Mesendoderm (in vitro differentiated cells): ENCODE measurements around the gene ZNF778.

Experiments
- DNase-seq: peaks from one replicate; pipeline ENCODE4 v3.0.0; 2013
- H2AK5ac ChIP-seq: 2 replicates; pipeline ENCODE4 v1.6.1; 2013; ENCODE audit warnings: low read length, inconsistent platforms
- H2BK120ac ChIP-seq: 2 replicates; pipeline ENCODE4 v1.6.1; 2013; ENCODE audit warnings: low read depth, mild to moderate bottlenecking, low read length, moderate library complexity, mixed read lengths
- H2BK15ac ChIP-seq: replicated peaks from 2 replicates; pipeline ENCODE4 v1.6.1; 2013; ENCODE audit warnings: low read depth, mild to moderate bottlenecking, moderate library complexity
- H2BK5ac ChIP-seq: 2 replicates; pipeline ENCODE4 v1.6.1; 2013; ENCODE audit warnings: low read length, inconsistent platforms
- H3K18ac ChIP-seq: 2 replicates; pipeline ENCODE4 v1.6.1; 2013; ENCODE audit warnings: mild to moderate bottlenecking, low read length, mixed read lengths
- H3K23ac ChIP-seq: one replicate; pipeline ENCODE4 v1.6.1; 2013; ENCODE audit warnings: low read length
- H3K27ac ChIP-seq: 2 replicates; pipeline ENCODE4 v1.5.1; 2013; ENCODE audit warnings: low read depth, mild to moderate bottlenecking, inconsistent platforms, low read length, moderate library complexity
- H3K27me3 ChIP-seq: 2 replicates; pipeline ENCODE4 v1.6.1; 2013; ENCODE audit warnings: low read length, control low read depth, mild to moderate bottlenecking, inconsistent platforms; ENCODE audit not compliant: insufficient read depth, poor library complexity
- H3K36me3 ChIP-seq: 2 replicates; pipeline ENCODE4 v1.6.1; 2013; ENCODE audit warnings: low read length, inconsistent platforms; ENCODE audit not compliant: control insufficient read depth, insufficient read depth
- H3K4ac ChIP-seq: one replicate; pipeline ENCODE4 v1.6.1; 2013; ENCODE audit warnings: low read depth, mild to moderate bottlenecking, low read length, moderate library complexity
- H3K4me1 ChIP-seq: 2 replicates; pipeline ENCODE4 v1.6.1; 2013; ENCODE audit warnings: low read depth, low read length, inconsistent platforms; ENCODE audit not compliant: control insufficient read depth
- H3K4me2 ChIP-seq: 2 replicates; pipeline ENCODE4 v1.6.1; 2013; ENCODE audit warnings: low read length
- H3K4me3 ChIP-seq: 2 replicates; pipeline ENCODE4 v1.5.1; 2013; ENCODE audit warnings: mild to moderate bottlenecking, low read length
- H3K56ac ChIP-seq: one replicate; pipeline ENCODE4 v1.6.1; 2013; ENCODE audit warnings: low read length
- H3K79me1 ChIP-seq: 2 replicates; pipeline ENCODE4 v1.6.1; 2013; ENCODE audit warnings: low read length, inconsistent platforms
- H3K79me2 ChIP-seq: 2 replicates; pipeline ENCODE4 v1.6.1; 2013; ENCODE audit warnings: mild to moderate bottlenecking, low read length; ENCODE audit not compliant: control insufficient read depth, insufficient read depth
- H3K9ac ChIP-seq: 2 replicates; pipeline ENCODE4 v1.6.1; 2013; ENCODE audit warnings: low read length, inconsistent platforms
- H4K5ac ChIP-seq: one replicate; pipeline ENCODE4 v1.6.1; 2013; ENCODE audit warnings: low read length
- H4K8ac ChIP-seq: one replicate; pipeline ENCODE4 v1.6.1; 2013; ENCODE audit warnings: low read depth, mild to moderate bottlenecking, control low read depth, low read length, moderate library complexity
- WGBS: extraction: QIAGEN DNeasy Blood & Tissue Kit; methylation state at CpG from one replicate; pipeline ENCODE4 v1.1.7; 2013; ENCODE audit warnings: low lambda C conversion rate, missing lambda C conversion rate; ENCODE audit not compliant: insufficient coverage; ENCODE audit errors: extremely low coverage; 5-methylcytosine and 5-hydroxymethylcytosine counted together

Gene ZNF778

DNA sequence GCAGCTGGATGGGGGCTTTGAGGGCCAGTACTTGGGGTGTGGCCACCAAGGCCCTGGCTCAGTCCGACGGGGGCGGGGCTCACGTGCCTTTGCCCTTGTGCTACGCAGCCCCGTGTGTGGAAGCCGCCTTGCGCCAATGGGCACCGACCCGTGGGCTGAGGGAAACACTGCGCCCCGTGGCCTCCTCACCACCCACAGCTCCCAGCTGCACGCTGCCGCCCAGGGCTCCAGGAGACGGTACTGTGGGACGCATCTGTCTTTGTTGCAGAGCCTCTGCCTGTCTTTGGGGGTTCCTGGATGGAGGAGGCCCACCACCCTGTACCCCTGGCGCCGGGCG, 38.4 kb upstream of the ZNF778 start:
- Histone ChIP-seq H3K18ac (no peak overlapping the region), H2BK15ac (no peak overlapping the region), H2BK5ac (no peak overlapping the region), H3K56ac (no peak overlapping the region), H3K4me3 (no peak overlapping the region), H2BK120ac (no peak overlapping the region), H3K4me2 (no peak overlapping the region), H3K36me3 (no peaks in the 10 kb centered on the region), H2AK5ac (no peak overlapping the region), H4K8ac (no peak overlapping the region), H3K27ac (no peak overlapping the region), H3K27me3 (no peaks in the 10 kb centered on the region), H3K79me2 (no peaks in the 10 kb centered on the region), H3K9ac (no peak overlapping the region), H3K4me1 (no peaks in the 10 kb centered on the region), H3K23ac (no peak overlapping the region), H3K79me1 (no peaks in the 10 kb centered on the region), H4K5ac (no peak overlapping the region), H3K4ac (no peak overlapping the region)
- WGBS: no CpG with 5 or more reads among the region's 19 CpGs
- DNase-seq: no peak

DNA sequence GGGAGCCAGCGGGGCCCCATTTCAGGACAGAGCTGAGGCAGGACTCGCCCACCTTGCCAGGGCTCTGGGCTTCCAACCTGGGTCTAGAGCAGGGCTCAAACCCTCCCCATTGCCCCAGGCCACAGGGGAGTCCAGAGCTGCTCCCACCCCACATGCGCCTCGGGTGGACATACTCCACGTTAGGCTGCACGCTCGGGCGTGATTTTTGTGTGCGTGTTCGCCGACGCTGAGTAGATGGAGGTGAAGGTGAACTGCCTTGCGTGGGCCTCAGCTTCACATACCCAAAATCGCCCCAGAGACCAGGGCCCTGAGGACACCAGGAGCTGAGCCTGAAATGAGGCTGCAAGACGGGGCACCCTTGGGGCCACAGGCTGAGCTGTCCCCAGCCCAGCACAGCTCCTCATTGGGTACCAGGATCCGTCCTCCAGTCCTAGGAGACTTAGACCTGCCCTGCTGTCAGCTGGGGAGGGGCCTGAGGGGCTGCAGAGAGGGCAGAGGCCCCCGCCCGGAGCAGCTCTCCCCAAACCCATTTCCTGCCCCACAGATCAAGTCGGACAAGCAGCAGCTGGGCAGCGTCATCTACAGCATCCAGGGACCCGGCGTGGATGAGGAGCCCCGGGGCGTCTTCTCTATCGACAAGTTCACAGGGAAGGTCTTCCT, 37.7 kb upstream of the ZNF778 start:
- H3K79me1 ChIP-seq: no peaks in the 10 kb centered on the region
- no peak overlapping the region for H2BK15ac ChIP-seq
- no peak overlapping the region for H3K27ac ChIP-seq
- no peak overlapping the region for H3K4me3 ChIP-seq
- H3K56ac ChIP-seq: no peak overlapping the region
- H3K4me1 ChIP-seq: no peaks in the 10 kb centered on the region
- no peak overlapping the region for H3K4ac ChIP-seq
- H2BK120ac ChIP-seq: no peak overlapping the region
- no peak overlapping the region for H4K8ac ChIP-seq
- H3K79me2 ChIP-seq: no peaks in the 10 kb centered on the region
- no peak overlapping the region for H3K23ac ChIP-seq
- H3K18ac ChIP-seq: no peak overlapping the region
- no peak overlapping the region for H3K4me2 ChIP-seq
- H3K36me3 ChIP-seq: no peaks in the 10 kb centered on the region
- H2AK5ac ChIP-seq: no peak overlapping the region
- no peak overlapping the region for H2BK5ac ChIP-seq
- no peak overlapping the region for H4K5ac ChIP-seq
- no CpG with 5 or more reads among the region's 25 CpGs for WGBS
- no peaks in the 10 kb centered on the region for H3K27me3 ChIP-seq
- H3K9ac ChIP-seq: no peak overlapping the region
- no peak for DNase-seq

DNA sequence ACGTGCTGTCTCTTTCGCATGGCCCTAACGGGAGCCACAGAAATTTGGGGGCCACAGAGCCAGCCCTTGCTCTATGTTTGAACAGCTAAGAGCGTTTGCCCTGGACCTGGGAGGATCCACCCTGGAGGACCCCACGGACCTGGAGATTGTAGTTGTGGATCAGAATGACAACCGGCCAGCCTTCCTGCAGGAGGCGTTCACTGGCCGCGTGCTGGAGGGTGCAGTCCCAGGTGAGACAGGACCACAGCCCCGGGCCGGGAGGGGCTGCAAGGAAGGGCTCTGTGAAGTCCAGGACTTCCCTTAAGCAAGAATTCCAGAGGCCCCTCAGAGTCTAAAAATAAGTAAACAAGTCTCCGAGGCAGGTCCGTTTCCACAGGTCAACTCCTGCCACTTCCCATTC, 34.0 kb upstream of the ZNF778 start:
- Histone ChIP-seq H3K27me3 (no peaks in the 10 kb centered on the region), H3K4me2 (no peak overlapping the region), H3K9ac (no peak overlapping the region), H2BK15ac (no peak overlapping the region), H4K5ac (no peak overlapping the region), H2AK5ac (no peak overlapping the region), H2BK120ac (no peak overlapping the region), H3K56ac (no peak overlapping the region), H3K79me2 (no peaks in the 10 kb centered on the region), H3K23ac (no peak overlapping the region), H3K4me3 (no peak overlapping the region), H3K27ac (no peak overlapping the region), H3K79me1 (no peaks in the 10 kb centered on the region), H4K8ac (no peak overlapping the region), H3K4ac (no peak overlapping the region), H2BK5ac (no peak overlapping the region), H3K18ac (no peak overlapping the region), H3K4me1 (no peaks in the 10 kb centered on the region), H3K36me3 (no peaks in the 10 kb centered on the region)
- no CpG with 5 or more reads among the region's 13 CpGs for WGBS
- DNase-seq: no peak

DNA sequence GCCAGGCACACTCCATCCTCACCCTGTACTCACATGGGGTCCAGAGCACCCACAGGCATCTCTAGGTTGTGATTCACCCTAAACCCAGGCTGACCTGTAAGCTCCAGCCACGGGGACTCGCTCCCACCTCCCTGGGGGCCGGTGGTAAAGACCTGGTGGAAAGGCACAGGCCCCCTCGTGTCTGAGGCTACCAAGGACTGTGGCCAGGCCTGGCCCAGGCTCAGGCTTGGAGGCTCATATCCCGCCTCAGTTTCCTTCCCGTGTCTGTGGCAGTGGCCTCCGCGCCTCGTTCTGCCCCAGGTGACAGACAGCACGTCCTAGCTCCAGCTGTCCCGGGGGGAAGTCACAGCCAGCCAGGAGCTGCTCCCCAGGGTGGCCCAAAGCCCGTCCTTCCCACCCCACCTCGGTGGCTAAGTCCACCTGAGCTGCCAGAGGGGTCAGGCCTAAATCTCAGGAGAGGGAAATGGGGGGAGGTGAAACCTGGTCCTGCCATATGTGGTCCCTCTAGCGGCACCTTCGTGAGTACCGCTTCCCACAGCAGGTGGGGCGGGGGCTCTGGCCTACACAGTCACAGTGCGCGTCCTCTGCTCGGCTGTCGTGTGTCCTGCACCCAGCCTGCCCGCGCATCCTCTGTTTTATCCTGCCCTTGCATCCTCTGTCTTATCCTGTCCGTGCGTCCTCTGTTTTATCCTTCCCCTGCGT, 33.4 kb upstream of the ZNF778 start:
- no peak overlapping the region for H2AK5ac ChIP-seq
- H3K4me2 ChIP-seq: no peak overlapping the region
- DNase-seq: no peak
- no peak overlapping the region for H3K4me3 ChIP-seq
- H4K8ac ChIP-seq: no peak overlapping the region
- H3K27me3 ChIP-seq: no peaks in the 10 kb centered on the region
- no peak overlapping the region for H4K5ac ChIP-seq
- no peak overlapping the region for H3K18ac ChIP-seq
- no peaks in the 10 kb centered on the region for H3K79me1 ChIP-seq
- H3K9ac ChIP-seq: no peak overlapping the region
- H3K36me3 ChIP-seq: no peaks in the 10 kb centered on the region
- no peak overlapping the region for H2BK120ac ChIP-seq
- H3K27ac ChIP-seq: no peak overlapping the region
- no CpG with 5 or more reads among the region's 26 CpGs for WGBS
- H3K4me1 ChIP-seq: no peaks in the 10 kb centered on the region
- no peak overlapping the region for H3K56ac ChIP-seq
- H2BK5ac ChIP-seq: no peak overlapping the region
- no peak overlapping the region for H3K4ac ChIP-seq
- H3K79me2 ChIP-seq: no peaks in the 10 kb centered on the region
- no peak overlapping the region for H3K23ac ChIP-seq
- no peak overlapping the region for H2BK15ac ChIP-seq

DNA sequence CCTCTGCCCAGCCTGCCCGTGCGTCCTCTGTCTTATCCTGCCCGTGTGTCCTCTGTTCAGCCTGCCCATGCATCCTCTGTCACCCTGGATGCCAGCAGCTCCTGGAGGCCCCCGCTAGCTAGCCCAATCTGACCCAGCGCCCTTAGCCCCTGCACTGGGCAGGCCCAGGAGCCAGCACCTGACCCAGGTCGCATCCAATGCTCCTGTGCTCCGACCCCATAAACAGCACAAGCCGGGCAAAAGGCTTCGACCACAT, 32.9 kb upstream of the ZNF778 start:
- no peak overlapping the region for H3K18ac ChIP-seq
- H3K27ac ChIP-seq: no peak overlapping the region
- no peak overlapping the region for H3K4me3 ChIP-seq
- H2BK120ac ChIP-seq: no peak overlapping the region
- no peak overlapping the region for H3K23ac ChIP-seq
- no peaks in the 10 kb centered on the region for H3K79me1 ChIP-seq
- no peak overlapping the region for H2BK15ac ChIP-seq
- H4K8ac ChIP-seq: no peak overlapping the region
- H3K4me1 ChIP-seq: no peaks in the 10 kb centered on the region
- H3K4me2 ChIP-seq: no peak overlapping the region
- no peak overlapping the region for H3K9ac ChIP-seq
- no peaks in the 10 kb centered on the region for H3K36me3 ChIP-seq
- no peak overlapping the region for H4K5ac ChIP-seq
- H2BK5ac ChIP-seq: no peak overlapping the region
- H3K79me2 ChIP-seq: no peaks in the 10 kb centered on the region
- no peak overlapping the region for H3K56ac ChIP-seq
- H3K4ac ChIP-seq: no peak overlapping the region
- no peak overlapping the region for H2AK5ac ChIP-seq
- no peak for DNase-seq
- WGBS: no CpG with 5 or more reads among the region's 9 CpGs
- H3K27me3 ChIP-seq: no peaks in the 10 kb centered on the region
